DOHH2 (cell line): ENCODE measurements around the gene CDC16.

Source experiments
- EZH2phosphoT487 ChIP-seq: fragments of 200-600 bp; sonication (generic); IDR thresholded peaks from 2 replicates; pipeline ENCODE4 v1.6.1; 2017; ENCODE audit warnings: borderline replicate concordance, mild to moderate bottlenecking, antibody characterized with exemption, low read length, moderate library complexity, mixed read lengths
- TF ChIP-seq, protein P1 (sequence below): fragments of 200-600 bp; sonication (generic); IDR thresholded peaks from one replicate; pipeline ENCODE4 v1.5.1; 2014; ENCODE audit warnings: antibody characterized with exemption, mild to moderate bottlenecking, low read depth, low read length; ENCODE audit not compliant: poor library complexity, severe bottlenecking

DNA sequence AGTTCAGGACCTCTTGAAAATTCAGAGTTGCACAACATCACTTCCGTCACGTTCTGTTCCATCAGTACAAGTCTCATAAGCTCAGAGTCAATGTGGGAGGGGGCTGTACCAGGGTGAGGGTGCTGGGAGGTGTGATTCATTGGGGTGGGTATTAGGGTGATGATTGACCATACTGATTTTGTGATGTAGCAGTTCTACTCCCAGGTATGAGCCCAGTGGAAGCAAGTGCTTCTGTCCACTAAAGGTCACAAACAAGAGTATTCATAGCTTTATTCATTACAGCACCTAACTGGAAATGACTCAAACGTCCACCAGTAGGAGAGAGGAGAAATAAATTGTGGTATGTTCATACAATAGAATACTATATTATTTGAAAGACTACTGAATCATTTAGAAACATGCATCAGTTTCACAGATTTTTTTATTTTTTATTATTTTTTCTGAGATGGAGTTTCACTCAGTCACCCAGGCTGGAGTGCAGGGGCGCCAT is 34.6 kb downstream of the CDC16 start:
- TF ChIP-seq, protein P1, sequence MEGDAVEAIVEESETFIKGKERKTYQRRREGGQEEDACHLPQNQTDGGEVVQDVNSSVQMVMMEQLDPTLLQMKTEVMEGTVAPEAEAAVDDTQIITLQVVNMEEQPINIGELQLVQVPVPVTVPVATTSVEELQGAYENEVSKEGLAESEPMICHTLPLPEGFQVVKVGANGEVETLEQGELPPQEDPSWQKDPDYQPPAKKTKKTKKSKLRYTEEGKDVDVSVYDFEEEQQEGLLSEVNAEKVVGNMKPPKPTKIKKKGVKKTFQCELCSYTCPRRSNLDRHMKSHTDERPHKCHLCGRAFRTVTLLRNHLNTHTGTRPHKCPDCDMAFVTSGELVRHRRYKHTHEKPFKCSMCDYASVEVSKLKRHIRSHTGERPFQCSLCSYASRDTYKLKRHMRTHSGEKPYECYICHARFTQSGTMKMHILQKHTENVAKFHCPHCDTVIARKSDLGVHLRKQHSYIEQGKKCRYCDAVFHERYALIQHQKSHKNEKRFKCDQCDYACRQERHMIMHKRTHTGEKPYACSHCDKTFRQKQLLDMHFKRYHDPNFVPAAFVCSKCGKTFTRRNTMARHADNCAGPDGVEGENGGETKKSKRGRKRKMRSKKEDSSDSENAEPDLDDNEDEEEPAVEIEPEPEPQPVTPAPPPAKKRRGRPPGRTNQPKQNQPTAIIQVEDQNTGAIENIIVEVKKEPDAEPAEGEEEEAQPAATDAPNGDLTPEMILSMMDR = no peak
- TF ChIP-seq EZH2phosphoT487 = no peak
